Left lung (tissue), 10 donors: ENCODE data around the gene TCP10L. TPM values are rescaled to one million over a fixed set of nuclear protein-coding genes. Genes with fewer than 3 reads are reported as not detected.

Experiments used
- ATAC-seq: fragments of 200-7000 bp; cut with Tn5 transposase; one replicate; pipeline ENCODE4 v1.9.1; 2020; ENCODE audit warnings: moderate library complexity
- DNase-seq, 4 donors: peaks; one replicate each; pipeline ENCODE4 v3.0.0-alpha.2; 2013 to 2020
- H3K27ac ChIP-seq, 2 donors: fragments of 200-600 bp; sonication (generic) in 1 of 2; one replicate each; pipeline versions ENCODE4 v1.5.0 to v1.8.0; 2020 to 2021
- H3K27me3 ChIP-seq, 2 donors: fragments of 200-600 bp; sonication (generic) in 1 of 2; one replicate each; pipeline versions ENCODE4 v1.5.0 to v1.8.0; 2020 to 2021
- H3K36me3 ChIP-seq, 2 donors: fragments of 200-600 bp; sonication (generic) in 1 of 2; one replicate each; pipeline versions ENCODE4 v1.5.0 to v1.8.0; 2020 to 2021
- H3K4me1 ChIP-seq, 2 donors: fragments of 200-600 bp; one replicate each; pipeline ENCODE4 v1.8.0; 2021
- H3K4me3 ChIP-seq, 2 donors: fragments of 200-600 bp; sonication (generic) in 1 of 2; one replicate each; pipeline versions ENCODE4 v1.5.0 to v1.8.0; 2020 to 2021; ENCODE audit warnings: mild to moderate bottlenecking in 1 of 2
- H3K9me3 ChIP-seq, 2 donors: fragments of 200-600 bp; sonication (generic) in 1 of 2; one replicate each; pipeline versions ENCODE4 v1.5.0 to v1.8.0; 2020 to 2021
- CTCF ChIP-seq, 2 donors: fragments of 200-600 bp; sonication (generic) in 1 of 2; IDR thresholded peaks; one replicate each; pipeline versions ENCODE4 v1.5.0 to v1.8.0; 2021; ENCODE audit warnings: antibody characterized with exemption in 2 of 2
- intact Hi-C, 2 donors: fragments of 100-400 bp; cut with DNase I; formaldehyde crosslinking; loops; one replicate each; pipeline versions ENCODE4 v1.11.2 to v1.14.2; 2022
- polyA plus RNA-seq, 6 donors: library from polyadenylated mRNA; unstranded; fragments of 120-200 nt; gene quantifications; one replicate each; pipeline ENCODE4 v1.2.1, GENCODE V29; 2013; ENCODE audit not compliant: insufficient read length in 6 of 6
- total RNA-seq, 2 donors: library from RNA; stranded (reverse); fragmentation: NEBNext Ultra II Directional; extraction: Animal tissue kit (Norgen Biotek cat#: 25700); gene quantifications; one replicate each; pipeline ENCODE4 v1.2.1, GENCODE V29; 2021
- donor health status: DM: no; HTN: yes; CAD: no.
- donor health status: DM: no; HTN: no; CAD: no.

TCP10L gene
- total and polyA plus RNA-seq, 8 donors, result 0.43 to 1.5 (median 0.69) TPM

DNA sequence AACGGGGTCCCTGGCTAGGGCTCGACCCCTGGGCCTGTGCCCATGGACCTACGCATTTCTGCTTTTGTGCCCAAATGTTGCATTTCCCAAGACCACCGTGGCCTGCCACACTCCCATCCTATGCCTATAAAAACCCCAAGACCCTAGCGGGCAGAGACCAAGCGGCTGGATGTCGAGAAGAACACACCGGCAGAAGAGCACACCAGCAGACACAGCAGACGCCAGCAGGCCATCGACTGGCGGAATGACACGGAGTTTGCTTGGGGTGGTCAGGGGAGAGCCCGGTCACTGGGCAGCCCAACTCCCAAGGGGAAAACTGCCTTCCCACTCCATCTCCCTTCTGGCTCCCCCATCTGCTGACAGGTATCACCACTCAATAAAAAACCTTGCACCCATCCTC lies 4.4 kb downstream of the TCP10L start:
- ATAC-seq, result no peak
- H3K27ac ChIP-seq, result no peak overlapping the region
- H3K27me3 ChIP-seq, result no peaks in the 10 kb centered on the region
- H3K36me3 ChIP-seq, result no peaks in the 10 kb centered on the region
- TF ChIP-seq CTCF (IDR thresholded peaks at IDR 0.05), result no peak
- H3K9me3 ChIP-seq, result no peaks in the 10 kb centered on the region
- H3K4me3 ChIP-seq, result no peak overlapping the region
- no peak for DNase-seq
- H3K4me1 ChIP-seq, result no peaks in the 10 kb centered on the region
- intact Hi-C loops, result no loop called here

DNA sequence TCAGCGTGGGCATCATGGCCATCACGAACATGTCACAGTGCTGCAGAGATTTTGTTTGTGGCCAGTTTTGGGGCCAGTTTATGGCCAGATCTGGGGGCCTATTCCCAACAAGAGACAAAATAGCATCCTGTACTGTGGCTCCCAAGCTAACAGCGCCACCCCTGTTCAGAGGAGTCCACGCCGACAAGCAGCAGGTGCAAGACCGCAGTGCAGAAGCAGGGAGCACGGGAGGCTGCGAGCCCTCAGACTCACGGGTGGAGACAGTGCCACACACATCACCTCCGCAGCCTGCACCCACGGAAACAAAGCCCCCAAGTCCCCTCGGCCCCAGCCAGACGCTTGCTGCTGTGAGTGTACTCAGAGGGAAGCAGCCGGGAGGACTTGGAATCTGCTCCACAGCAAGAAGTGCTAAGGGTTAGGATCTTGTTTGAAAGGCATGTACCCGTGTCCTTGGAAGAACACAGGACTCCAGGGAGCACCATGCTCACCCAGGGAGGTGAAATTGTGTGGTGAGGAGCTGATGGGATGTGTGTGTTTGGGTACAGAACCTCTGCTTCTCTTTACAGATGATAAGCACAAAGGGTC lies 7.1 kb downstream of the TCP10L start:
- no peaks in the 10 kb centered on the region for H3K36me3 ChIP-seq
- H3K27me3 ChIP-seq, result no peaks in the 10 kb centered on the region
- no peak overlapping the region for H3K4me3 ChIP-seq
- DNase-seq (no peak), ATAC-seq (peak; percentile 34)
- no peaks in the 10 kb centered on the region for H3K4me1 ChIP-seq
- no peak overlapping the region for H3K27ac ChIP-seq
- intact Hi-C loops, result no loop called here
- TF ChIP-seq CTCF (IDR thresholded peaks at IDR 0.05), result no peak
- no peaks in the 10 kb centered on the region for H3K9me3 ChIP-seq

GRCh38 chr21:32576011-32576410 lies 9.3 kb downstream of the TCP10L start:
- H3K27ac ChIP-seq, result no peak overlapping the region
- H3K4me1 ChIP-seq, result no peaks in the 10 kb centered on the region
- intact Hi-C loops, result no loop called here
- no peak for DNase-seq
- TF ChIP-seq CTCF (IDR thresholded peaks at IDR 0.05), result no peak
- ATAC-seq, result no peak
- no peak overlapping the region for H3K4me3 ChIP-seq
- H3K27me3 ChIP-seq, result peaks cover 0 to 5% of the 10 kb centered on the region in 2 donors
- no peaks in the 10 kb centered on the region for H3K9me3 ChIP-seq
- H3K36me3 ChIP-seq, result no peaks in the 10 kb centered on the region

- no peaks in the 10 kb centered on the region for H3K4me1 ChIP-seq
- H3K9me3 ChIP-seq, result no peaks in the 10 kb centered on the region
- intact Hi-C loops, result no loop called here
- no peak for TF ChIP-seq CTCF (IDR thresholded peaks at IDR 0.05)
- DNase-seq (peak in 1 of 4 donors; percentile 64), ATAC-seq (no peak)
- H3K4me3 ChIP-seq, result no peak overlapping the region
- peaks cover 0 to 5% of the 10 kb centered on the region in 2 donors for H3K27me3 ChIP-seq
- no peaks in the 10 kb centered on the region for H3K36me3 ChIP-seq
- no peak overlapping the region for H3K27ac ChIP-seq
These were observed 10.1 kb downstream of the TCP10L start for GRCh38 chr21:32574946-32575925.
